Ishikawa (cell line): Measurements from ENCODE around the gene SAMHD1.

Experiments
- CREB1 ChIP-seq: IDR thresholded peaks from 2 replicates; pipeline ENCODE4 v1.6.1; 2012; ENCODE audit warnings: low read depth
- EP300 ChIP-seq: IDR thresholded peaks from 2 replicates; pipeline ENCODE4 v1.6.1; 2012; ENCODE audit warnings: borderline replicate concordance
- FOXM1 ChIP-seq: IDR thresholded peaks from 2 replicates; pipeline ENCODE4 v1.6.1; 2012; ENCODE audit warnings: low read depth, borderline replicate concordance
- RAD21 ChIP-seq: IDR thresholded peaks from 2 replicates; pipeline ENCODE4 v1.6.1; 2012; ENCODE audit warnings: low read depth
- REST ChIP-seq: IDR thresholded peaks from 2 replicates; pipeline ENCODE4 v1.6.1; 2012; ENCODE audit warnings: low read depth, mild to moderate bottlenecking
- TAF1 ChIP-seq: IDR thresholded peaks from 2 replicates; pipeline ENCODE4 v1.6.1; 2012; ENCODE audit warnings: low read depth, mild to moderate bottlenecking
- TCF12 ChIP-seq: IDR thresholded peaks from 2 replicates; pipeline ENCODE4 v1.6.1; 2012; ENCODE audit warnings: low read depth
- TEAD4 ChIP-seq: IDR thresholded peaks from 2 replicates; pipeline ENCODE4 v1.6.1; 2012
- YY1 ChIP-seq: IDR thresholded peaks from 2 replicates; pipeline ENCODE4 v1.6.1; 2012; ENCODE audit warnings: low read depth
- TF ChIP-seq, protein P1 (sequence below): IDR thresholded peaks from 2 replicates; pipeline ENCODE4 v1.6.1; 2012
- TF ChIP-seq, protein P2 (sequence below): IDR thresholded peaks from 2 replicates; pipeline ENCODE4 v1.6.1; 2012

DNA sequence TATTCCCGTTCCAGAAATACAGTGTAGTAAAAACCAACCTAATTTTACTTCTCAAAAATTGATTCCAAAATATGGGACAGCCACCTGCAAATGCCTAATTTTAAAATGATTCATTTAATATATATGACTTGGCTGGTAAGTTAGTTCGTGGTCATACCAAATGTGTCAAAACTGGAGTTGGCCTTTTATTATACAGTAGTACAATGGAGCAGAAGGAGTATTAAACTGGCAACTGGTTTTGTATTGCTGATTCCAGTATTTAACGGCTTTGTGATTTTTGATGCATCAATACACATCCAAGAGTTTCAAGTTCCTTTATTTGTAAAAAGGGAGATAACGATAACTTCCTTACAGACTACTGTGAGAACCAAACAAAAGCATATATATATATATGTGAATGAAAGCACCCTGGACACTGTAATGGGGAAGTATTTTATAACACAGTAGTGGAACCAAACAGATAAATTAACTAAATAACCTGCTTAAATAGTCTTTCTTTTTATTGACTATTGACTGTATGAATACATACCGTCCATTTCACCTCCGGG lies 24.8 kb downstream of the SAMHD1 start:
- TF ChIP-seq TAF1, result no peak
- TF ChIP-seq TCF12, result no peak
- no peak for TF ChIP-seq TEAD4
- no peak for TF ChIP-seq YY1
- TF ChIP-seq, protein P1, sequence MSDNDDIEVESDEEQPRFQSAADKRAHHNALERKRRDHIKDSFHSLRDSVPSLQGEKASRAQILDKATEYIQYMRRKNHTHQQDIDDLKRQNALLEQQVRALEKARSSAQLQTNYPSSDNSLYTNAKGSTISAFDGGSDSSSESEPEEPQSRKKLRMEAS, result no peak
- TF ChIP-seq REST, result no peak
- no peak for TF ChIP-seq CREB1
- TF ChIP-seq RAD21, result no peak
- TF ChIP-seq, protein P2, sequence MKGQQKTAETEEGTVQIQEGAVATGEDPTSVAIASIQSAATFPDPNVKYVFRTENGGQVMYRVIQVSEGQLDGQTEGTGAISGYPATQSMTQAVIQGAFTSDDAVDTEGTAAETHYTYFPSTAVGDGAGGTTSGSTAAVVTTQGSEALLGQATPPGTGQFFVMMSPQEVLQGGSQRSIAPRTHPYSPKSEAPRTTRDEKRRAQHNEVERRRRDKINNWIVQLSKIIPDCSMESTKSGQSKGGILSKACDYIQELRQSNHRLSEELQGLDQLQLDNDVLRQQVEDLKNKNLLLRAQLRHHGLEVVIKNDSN, result no peak
- no peak for TF ChIP-seq FOXM1
- no peak for TF ChIP-seq EP300
